Sciatic nerve (tissue), 2 donors: ENCODE data around the gene TFAP2E. TPM values are rescaled to one million over a fixed set of nuclear protein-coding genes. Genes with fewer than 3 reads are reported as not detected.

Experiments
- ATAC-seq: fragments of 200-7000 bp; cut with Tn5 transposase; one replicate; pipeline ENCODE4 v1.9.1; 2020; ENCODE audit warnings: mild to moderate bottlenecking, moderate library complexity
- DNase-seq: peaks from one replicate; pipeline ENCODE4 v3.0.0-alpha.2; 2020; ENCODE audit warnings: low spot score
- intact Hi-C: fragments of 100-400 bp; cut with DNase I; formaldehyde crosslinking; loops from one replicate; pipeline ENCODE4 v1.14.2; 2022
- total RNA-seq: library from RNA; stranded (reverse); fragmentation: NEBNext Ultra II Directional; extraction: Animal tissue kit (Norgen Biotek cat#: 25700); gene quantifications from one replicate; pipeline ENCODE4 v1.2.1, GENCODE V29; 2021
- donor health status: DM: no; HTN: no; CAD: no.
- donor health status: DM: no; HTN: no; CAD: no.

The TFAP2E gene
- total RNA-seq, 1 donor from 2014 or later, result 3.4 TPM

- intact Hi-C loops, result no loop called here
- DNase-seq, result no peak
- no peak for ATAC-seq
Observed at GRCh38 chr1:35619237-35620121, 46.4 kb downstream of the TFAP2E start.

GRCh38 chr1:35622510-35623178, 49.5 kb downstream of the TFAP2E start:
- no peak for DNase-seq
- intact Hi-C loops, result no loop called here
- ATAC-seq, result no peak

GRCh38 chr1:35623832-35624231, 50.7 kb downstream of the TFAP2E start:
- intact Hi-C loops, result no loop called here
- ATAC-seq, result no peak
- DNase-seq, result no peak

- no peak for DNase-seq
- ATAC-seq, result no peak
- intact Hi-C loops, result no loop called here
Observed at GRCh38 chr1:35629051-35629450, 55.9 kb downstream of the TFAP2E start.

GRCh38 chr1:35631396-35631795, 58.3 kb downstream of the TFAP2E start:
- intact Hi-C loops, result no loop called here
- DNase-seq (no peak), ATAC-seq (no peak)

- ATAC-seq (no peak), DNase-seq (no peak)
- intact Hi-C loops, result no loop called here
Observed at GRCh38 chr1:35633547-35633946, 60.4 kb downstream of the TFAP2E start.

- intact Hi-C loops, result no loop called here
- ATAC-seq, result no peak
- no peak for DNase-seq
Observed at GRCh38 chr1:35637401-35637809, 64.3 kb downstream of the TFAP2E start.

GRCh38 chr1:35640380-35641232, 67.5 kb downstream of the TFAP2E start:
- DNase-seq (no peak), ATAC-seq (no peak)
- intact Hi-C loops, result no loop called here

GRCh38 chr1:35641233-35641866, 68.2 kb downstream of the TFAP2E start, which contains the start of gene PSMB2:
Gene PSMB2 (minus strand): TSS chr1:35641526. CDS start chr1:35641432, 94 bp downstream.
- DNase-seq, result peak; percentile 98
- intact Hi-C loops, result no loop called here
- peak; percentile 98 for ATAC-seq

GRCh38 chr1:35642471-35642955, 69.4 kb downstream of the TFAP2E start:
- DNase-seq (no peak), ATAC-seq (no peak)
- intact Hi-C loops, result no loop called here

GRCh38 chr1:35644204-35644603, 71.1 kb downstream of the TFAP2E start:
- DNase-seq, result no peak
- no peak for ATAC-seq
- intact Hi-C loops, result no loop called here

Other genes starting within 250 kb of the TFAP2E start
- gene KIAA0319L, start 15.9 kb upstream of the TFAP2E start, total RNA-seq, result 66.9 TPM
- gene NCDN, start 15.5 kb upstream of the TFAP2E start, total RNA-seq, result 28.6 TPM
- gene PSMB2, start 68.2 kb downstream of the TFAP2E start, total RNA-seq, result 36.5 TPM
- 20.7 TPM for gene C1orf216, start 145.6 kb downstream of the TFAP2E start, total RNA-seq
- gene CLSPN, start 196.7 kb downstream of the TFAP2E start, total RNA-seq, result 0.40 TPM
- gene AGO4, start 234.7 kb downstream of the TFAP2E start, total RNA-seq, result 24.9 TPM